Measurements from ENCODE around the gene XAB2.

The XAB2 gene

GRCh38 chr19:7575434-7576040, 53.8 kb downstream of the XAB2 start:
- no peak for DNase-seq

- no peak for DNase-seq
Observed at GRCh38 chr19:7570761-7571160, 58.6 kb downstream of the XAB2 start.
